GM10266 (cell line): ENCODE results near the gene EPHB3.
A peak's percentile ranks its signal among the peaks of the same experiment; 100 is the strongest.

Experiments used
- DNase-seq: peaks from one replicate; pipeline ENCODE4 v3.0.0; 2012; ENCODE audit errors: extremely low spot score
- TF ChIP-seq, protein P1 (sequence below): IDR thresholded peaks from 2 replicates; pipeline ENCODE4 v1.5.1; 2012; ENCODE audit warnings: mild to moderate bottlenecking, low read depth; ENCODE audit not compliant: control insufficient read depth, insufficient read depth; ENCODE audit errors: missing control alignments

The EPHB3 gene

DNA sequence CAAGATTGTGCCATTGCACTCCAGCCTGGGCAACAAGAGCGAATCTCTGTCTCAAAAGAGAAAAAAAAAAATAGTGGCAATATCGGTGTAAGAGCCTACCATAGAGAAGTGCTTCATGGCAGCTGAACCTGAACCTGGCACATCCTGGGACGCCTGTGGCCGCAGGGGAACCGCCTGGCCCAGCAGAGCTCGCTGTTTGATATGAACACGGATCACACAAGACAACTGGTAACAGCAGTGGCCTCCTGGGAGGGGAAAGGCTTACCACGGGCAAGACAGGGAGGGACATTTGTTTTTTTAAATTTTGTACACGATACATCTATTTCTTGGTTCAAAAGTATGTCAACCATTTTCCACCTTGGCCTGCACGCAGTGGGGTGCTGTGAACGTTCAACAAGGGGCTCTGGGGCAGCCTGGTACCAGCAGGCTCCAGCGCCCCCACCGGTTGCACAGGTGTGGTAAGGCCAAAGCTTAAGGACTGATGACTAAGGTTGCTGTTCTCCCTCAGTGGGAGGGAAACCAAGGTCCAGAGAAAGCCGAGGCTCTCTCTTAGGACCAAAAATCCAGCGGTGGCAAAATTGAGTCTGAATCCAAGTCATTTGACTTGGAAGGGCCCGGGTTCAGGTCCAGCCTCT is 21.7 kb upstream of the EPHB3 start:
- no peak for DNase-seq
- TF ChIP-seq, protein P1, sequence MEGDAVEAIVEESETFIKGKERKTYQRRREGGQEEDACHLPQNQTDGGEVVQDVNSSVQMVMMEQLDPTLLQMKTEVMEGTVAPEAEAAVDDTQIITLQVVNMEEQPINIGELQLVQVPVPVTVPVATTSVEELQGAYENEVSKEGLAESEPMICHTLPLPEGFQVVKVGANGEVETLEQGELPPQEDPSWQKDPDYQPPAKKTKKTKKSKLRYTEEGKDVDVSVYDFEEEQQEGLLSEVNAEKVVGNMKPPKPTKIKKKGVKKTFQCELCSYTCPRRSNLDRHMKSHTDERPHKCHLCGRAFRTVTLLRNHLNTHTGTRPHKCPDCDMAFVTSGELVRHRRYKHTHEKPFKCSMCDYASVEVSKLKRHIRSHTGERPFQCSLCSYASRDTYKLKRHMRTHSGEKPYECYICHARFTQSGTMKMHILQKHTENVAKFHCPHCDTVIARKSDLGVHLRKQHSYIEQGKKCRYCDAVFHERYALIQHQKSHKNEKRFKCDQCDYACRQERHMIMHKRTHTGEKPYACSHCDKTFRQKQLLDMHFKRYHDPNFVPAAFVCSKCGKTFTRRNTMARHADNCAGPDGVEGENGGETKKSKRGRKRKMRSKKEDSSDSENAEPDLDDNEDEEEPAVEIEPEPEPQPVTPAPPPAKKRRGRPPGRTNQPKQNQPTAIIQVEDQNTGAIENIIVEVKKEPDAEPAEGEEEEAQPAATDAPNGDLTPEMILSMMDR, result no peak

DNA sequence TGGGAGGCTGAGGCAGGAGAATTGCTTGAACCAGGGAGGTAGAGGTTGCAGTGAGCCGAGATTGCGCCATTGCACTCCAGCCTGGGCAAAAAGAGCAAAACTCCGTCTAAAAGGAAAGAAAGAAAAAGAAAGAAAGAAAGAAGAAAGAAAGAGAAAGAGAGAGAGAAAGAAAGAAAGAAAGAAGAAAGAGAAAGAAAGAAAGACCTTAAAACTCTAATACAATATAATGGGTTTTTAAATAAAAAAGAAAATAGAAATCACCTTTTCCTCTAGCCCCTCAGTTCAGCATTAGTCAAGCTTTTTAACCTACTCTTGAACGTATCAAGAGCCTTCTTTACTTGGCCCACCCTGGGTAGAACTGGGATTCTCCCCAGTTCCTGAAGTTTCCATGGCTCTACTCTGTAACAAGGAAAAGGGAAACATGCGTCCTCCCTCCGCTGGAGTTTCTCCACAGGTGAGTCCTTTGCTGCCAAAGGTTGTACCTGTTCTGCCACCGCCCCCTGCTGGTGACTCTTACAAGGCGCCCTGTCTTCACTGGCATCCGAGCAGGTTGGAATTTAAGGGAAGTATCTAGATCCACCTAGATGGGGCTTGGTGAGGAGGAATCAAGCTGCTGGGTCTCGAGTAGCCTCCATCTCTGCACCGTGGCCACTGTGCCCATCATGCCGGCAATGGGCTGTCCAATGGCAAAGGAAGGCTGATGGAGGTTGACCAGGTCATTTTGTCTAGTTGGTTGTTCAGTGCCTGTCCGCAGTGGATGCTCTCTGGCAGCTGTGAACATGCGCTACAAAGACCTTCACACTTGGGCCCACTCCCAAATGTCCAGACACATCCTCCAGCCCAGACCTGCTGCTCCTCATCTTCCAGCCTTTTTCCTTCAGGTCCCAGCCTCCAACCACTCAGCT is 20.6 kb upstream of the EPHB3 start:
- TF ChIP-seq, protein P1, result peak; percentile 91
- peak; percentile 75 for DNase-seq

DNA sequence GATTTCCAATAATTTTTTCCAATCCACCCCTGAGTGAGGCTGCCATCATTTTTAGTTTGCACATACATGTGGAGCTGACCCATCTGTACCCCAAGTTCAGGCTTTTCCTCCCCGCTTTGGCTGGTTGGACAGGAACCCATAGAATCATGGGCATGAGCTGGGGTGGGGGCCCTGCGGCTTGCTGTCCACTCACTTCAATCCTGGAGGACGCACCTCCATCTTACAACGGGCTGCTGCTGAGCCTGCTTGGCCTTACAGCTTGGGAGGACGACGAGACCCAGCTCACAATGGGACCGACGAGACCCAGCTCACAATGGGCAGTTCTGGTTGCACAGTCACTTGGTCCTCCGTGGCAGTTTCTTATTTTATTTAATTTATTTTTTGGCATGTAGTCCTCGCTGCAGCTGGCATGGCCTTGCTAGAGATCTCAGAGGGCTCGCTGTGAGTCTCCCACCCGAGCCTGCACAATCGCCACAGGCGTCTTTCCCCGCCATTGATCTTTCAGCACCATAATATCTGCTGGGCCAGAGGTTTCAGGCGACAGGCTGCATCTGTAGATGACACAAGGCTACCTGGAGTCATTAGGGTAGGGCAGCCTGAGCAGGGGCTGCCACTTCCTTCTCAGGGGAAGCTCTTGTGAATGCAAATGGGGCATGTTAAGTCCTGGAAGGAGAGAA is 19.6 kb upstream of the EPHB3 start:
- TF ChIP-seq, protein P1, result no peak
- DNase-seq, result no peak

DNA sequence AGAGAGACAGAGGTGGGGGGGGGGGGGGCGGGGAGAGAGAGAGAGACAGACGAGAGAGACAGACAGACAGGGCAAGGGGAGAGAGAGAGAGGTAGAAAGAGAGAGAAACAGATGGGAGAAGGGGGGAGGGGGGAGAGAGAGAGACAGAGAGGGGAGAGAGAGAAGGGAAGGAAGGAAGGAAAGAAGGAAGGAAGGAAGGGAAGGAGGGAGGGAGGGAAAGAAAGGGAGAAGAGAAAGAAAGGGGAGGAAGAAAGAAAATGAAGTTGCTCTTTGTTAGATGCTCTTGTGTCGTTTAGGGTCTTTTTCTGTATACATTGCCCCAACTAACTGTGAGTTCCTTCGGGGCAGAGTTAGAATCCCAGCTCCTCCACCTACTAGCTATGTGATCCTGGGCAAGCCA is 19.0 kb upstream of the EPHB3 start:
- TF ChIP-seq, protein P1, result no peak
- no peak for DNase-seq

DNA sequence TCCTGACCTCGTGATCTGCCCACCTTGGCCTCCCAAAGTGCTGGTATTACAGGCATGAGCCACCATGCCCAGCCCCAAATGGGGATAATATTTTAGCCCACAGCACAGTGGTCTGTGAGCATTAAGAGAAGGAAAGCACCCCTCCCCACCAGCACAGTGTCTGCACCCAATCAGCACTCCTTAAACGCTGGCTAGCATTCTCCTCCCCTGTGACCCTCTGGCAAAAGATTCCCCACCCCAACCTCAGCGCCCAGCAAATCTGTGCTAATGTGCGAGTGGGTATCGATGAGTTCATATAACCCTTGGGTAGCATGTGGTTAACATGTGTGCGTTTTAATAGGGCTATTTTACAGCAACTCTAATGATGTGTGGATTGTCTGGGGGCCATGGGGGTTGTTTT is 18.3 kb upstream of the EPHB3 start:
- no peak for DNase-seq
- TF ChIP-seq, protein P1, result no peak

DNA sequence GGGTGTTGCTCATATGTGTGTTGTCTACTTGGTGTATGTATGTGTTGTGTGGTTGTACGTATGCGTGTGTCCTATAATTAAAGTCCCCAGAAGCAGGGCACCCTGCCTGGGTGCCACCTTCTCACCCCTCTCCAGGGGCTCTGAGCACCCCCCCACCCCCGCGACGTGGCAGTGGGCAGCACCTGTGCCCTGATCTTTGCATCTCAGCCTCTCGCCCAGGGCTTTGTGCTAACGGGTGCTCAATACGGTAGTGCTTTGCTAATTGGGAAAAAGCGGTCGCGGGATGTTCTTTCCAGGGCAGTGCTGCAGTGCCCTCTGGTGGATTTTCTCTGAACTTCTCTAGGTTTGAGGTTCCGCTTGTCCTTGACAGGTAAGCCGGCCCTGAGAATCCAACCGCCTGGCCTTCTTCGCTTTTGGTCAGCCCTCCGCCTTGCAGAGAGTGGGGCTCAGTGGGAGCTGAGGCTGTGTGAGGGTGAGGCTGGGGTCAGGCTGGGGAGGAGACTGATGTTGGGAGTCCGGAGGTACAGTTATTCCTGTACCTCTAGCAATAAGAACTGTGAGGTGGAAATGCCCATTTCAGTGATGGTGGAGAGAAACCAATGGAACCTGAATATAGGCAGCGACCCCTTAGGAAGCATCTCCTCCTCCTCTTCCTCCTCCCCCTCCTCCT is 17.6 kb upstream of the EPHB3 start:
- TF ChIP-seq, protein P1, result peak; percentile 87
- DNase-seq, result peak; percentile 88

DNA sequence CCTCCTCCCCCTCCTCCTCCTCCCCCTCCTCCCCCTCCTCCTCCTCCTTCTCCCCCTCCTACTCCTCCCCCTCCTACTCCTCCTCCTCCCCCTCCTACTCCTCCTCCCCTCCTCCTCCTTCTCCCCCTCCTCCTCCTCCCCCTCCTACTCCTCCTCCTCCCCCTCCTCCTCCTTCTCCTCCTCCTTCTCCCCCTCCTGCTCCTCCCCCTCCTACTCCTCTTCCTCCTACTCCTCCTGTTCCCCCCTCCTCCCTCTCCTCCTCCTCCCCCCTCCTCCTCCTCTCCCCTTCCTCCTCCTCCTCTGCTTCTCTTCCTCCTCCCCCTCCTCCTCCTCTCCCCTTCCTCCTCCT is 17.1 kb upstream of the EPHB3 start:
- no peak for DNase-seq
- TF ChIP-seq, protein P1, result no peak
